HG03565 (cell line): ENCODE results near the gene PRIM2.
"Not testable (repeated sequence)": the region's sequence is repeated elsewhere in the genome, so short reads cannot be mapped to it uniquely, and the experiment has no call there.

Source experiments
- ATAC-seq: cut with Tn5 transposase; IDR thresholded peaks from one replicate; pipeline ENCODE4 v1.9.1; 2021; ENCODE audit warnings: mild to moderate bottlenecking, moderate library complexity; ENCODE audit not compliant: unreplicated experiment

Gene PRIM2

DNA sequence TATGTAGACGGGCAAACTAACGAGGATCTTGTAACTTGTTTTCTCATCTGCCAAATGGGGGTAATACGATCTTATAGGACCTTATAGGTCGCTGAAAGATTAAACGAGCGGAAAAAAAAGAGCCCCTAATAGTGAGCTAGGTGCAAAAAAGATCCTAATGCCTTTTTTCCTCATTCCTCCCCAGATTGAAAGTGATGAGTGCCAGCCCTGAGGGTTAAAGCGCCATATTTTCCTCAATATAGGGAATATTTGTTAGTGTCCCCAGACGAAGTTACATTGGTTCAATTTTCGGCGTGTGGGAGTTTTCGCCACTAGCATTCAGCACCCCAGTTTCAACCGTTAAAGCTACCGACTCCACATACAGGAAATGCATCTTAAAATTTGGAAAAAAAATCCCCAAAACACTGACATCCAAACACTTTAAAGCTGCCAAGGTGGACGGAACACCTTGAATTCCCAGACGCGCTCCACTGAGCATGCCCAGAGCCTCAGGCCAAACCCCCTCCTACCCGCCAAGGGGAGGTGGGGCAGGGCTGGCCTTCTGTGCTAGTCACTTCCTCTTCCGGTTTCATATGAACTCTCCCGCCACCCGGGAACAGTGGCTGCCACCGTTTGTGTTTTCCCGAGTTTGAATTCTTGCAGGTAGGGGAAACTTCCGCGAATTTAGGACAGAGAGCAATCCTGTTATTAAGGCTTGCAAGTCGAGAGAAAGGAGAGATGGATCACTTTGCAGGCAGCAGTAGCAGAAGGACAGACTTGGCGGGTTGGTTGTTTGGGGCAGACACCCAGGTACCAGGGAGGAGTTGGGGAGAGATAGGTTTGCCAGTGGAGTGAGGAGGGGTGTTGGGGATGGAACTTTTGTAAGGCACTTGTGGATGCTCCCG lies at the start of gene PRIM2:
PRIM2 (plus strand) TSS at position 571 of the 884 bp plus-strand sequence. CDS start 816 bp downstream, outside the sequence.
- ATAC-seq: peak; percentile 73

GRCh38 chr6:57268294-57268640 lies 49.2 kb upstream of the PRIM2 start:
- no peak for ATAC-seq

DNA sequence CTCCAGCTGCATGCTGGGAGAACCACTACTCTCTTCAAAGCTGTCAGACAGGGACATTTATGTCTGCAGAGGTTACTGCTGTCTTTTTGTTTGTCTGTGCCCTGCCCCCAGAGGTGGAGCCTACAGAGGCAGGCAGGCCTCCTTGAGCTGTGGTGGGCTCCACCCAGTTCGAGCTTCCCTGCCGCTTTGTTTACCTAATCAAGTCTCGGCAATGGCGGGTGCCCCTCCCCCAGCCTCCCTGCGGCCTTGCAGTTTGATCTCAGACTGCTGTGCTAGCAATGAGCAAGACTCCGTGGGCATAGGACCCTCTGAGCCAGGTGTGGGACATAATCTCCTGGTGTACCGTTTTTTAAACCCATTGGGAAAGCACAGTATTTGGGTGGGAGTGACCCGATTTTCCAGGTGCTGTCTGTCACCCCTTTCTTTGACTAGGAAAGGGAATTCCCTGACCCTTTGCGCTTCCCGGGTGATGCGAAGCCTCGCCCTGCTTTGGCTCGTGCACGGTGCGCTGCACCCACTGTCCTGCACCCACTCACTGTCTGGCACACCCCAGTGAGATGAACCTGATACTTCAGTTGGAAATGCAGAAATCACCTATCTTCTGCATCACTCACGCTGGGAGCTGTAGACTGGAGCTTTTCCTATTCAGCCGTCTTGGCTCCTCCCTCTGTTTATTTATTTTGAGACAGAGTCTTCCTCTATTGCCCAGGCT lies 43.2 kb upstream of the PRIM2 start:
- not testable (repeated sequence) for ATAC-seq

- no peak for ATAC-seq
These were observed 42.0 kb upstream of the PRIM2 start for GRCh38 chr6:57275384-57275783.

DNA sequence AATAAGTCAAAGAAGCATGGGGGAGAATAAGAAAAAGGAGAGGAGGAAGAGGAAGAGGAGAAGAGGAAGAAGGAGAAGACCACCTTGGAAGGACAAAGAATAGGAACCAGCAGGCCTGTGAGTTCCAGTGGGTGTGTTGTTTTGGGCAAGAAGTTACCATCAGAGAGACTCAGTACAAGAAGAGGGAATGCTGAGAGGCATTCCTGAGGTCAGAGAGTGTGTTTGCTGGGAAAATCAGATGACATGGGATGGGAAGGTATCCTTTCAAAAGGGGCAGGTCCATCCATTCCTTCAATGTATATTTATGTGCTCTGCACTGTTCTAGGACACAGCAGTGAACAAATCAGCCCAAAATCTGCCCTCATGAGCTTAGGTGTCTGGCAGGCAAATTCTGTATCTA lies 40.5 kb upstream of the PRIM2 start:
- no peak for ATAC-seq

DNA sequence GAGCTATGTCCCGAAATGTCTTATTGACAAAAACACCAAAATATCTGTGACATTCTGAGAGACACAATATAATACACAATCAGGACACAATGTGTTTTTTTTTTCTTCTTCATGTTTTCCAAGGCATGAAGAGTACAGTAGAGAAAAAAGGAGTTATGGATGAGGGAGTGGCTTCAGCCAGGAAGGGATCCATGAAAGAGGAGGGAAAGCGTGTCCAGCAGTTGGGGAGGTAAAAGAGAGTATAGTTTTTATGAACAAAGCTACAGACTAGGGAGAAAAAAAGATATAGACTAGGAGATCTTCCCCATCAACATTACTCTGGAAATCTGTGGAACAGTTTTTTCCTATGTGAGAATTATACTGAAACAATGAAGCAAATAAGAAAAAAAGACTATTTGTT lies 38.9 kb upstream of the PRIM2 start:
- ATAC-seq: no peak

DNA sequence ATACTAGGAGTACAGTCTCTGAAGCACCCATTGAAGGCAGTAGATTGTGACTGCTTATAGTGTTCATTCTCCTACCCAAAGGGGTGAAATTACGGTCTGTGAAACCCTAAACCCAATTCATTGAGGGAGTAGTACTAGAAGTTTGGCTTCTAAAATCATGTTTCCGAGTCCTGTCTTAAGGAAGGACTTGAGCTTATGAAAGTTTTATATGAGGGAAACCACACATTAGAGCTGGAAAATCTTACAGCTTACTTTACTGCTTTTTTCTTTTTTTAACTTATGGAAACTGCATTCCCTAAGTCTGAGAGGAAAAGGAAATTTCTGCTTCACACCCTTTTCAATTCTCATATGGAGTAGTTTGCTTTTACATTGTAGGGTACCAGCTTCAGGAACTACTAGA lies 38.4 kb upstream of the PRIM2 start:
- no peak for ATAC-seq

GRCh38 chr6:57283106-57283505 lies 34.3 kb upstream of the PRIM2 start:
- ATAC-seq: no peak

DNA sequence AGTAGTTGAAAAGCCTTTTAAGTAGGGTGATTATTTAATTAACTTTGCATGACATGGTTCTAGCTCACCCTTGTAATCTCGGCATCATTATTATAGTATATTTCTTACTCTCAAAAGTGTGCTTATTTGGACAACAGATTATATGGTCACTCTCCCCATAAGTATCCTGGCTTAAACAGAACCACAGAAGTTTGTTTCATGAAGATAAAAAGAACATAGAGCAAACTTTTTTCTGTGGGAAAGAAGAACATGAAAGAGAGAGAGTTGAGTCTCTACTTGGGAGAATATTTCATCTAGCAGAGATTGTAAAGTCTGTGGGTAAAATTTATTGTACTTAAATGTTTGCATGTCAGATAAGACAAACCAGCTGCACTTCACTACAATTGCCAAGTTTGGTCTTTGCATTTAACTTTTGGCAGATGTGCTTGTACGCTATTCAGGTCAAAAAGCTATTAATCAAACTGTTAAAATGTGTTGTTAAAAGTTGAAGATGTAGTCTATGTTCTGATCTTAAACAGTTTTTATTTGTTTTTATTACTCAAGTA lies 33.4 kb upstream of the PRIM2 start:
- ATAC-seq: no peak

- ATAC-seq: not testable (repeated sequence)
These were observed 29.3 kb upstream of the PRIM2 start for GRCh38 chr6:57288136-57288535.

DNA sequence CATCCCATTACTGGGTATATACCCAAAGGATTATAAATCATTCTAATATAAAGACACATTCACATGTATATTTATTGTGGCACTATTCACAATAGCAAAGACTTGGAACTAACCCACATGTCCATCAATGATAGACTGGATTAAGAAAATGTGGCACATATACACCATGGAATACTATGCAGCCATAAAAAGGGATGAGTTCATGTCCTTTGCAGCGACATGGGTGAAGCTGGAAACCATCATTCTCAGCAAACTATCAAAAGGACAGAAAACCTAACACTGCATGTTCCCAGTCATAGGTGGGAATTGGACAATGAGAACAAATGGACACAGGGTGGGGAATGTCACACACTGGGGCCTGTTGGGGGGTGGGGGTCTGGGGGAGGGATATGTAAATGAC lies 24.0 kb upstream of the PRIM2 start:
- not testable (repeated sequence) for ATAC-seq

DNA sequence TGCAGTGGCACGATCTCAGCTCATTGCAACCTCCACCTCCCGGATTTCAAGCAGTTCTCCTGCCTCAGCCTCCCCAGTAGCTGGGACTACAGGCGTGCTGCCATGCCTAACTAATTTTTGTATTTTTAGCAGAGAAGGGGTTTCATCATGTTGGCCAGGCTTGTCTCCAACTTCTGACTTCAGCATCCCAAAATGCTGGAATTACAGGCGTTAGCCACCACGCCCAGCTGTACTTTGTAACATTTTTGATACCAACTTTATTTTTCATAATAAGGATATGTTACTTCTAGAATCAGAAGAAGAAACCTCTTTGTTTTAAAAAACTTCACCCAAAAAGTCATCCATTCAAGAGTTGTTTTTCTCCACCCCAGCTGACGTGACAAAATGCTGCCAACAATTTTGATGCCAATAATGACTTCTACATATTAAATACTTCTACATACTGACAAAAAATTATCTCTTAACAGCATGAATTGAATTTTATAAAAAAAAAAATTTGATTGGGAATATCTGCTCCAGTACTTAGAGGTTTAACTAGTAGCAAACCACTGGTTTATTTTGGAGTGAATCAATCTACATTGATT lies 22.5 kb upstream of the PRIM2 start:
- ATAC-seq: no peak

- ATAC-seq: no peak
These were observed 19.9 kb upstream of the PRIM2 start for GRCh38 chr6:57297505-57297904.

DNA sequence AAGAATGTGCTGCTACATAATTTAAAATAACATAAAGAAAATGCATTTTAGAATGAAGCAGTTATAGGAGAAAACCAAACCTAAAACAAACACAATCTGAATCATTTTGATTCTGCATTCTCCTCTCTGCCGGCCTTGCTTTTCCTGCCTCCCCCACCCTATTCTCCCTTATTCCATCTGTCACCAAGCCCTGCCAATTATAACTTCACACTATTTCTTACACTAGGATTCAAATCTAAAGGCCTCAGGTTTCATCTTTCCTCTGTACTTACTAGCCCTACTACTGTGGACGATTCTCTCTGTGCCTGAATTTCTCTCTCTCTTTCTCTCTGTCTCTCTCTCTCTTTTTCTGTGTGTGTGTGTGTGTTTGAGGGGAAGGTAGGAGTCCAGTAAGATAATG lies 18.7 kb upstream of the PRIM2 start:
- no peak for ATAC-seq

GRCh38 chr6:57301757-57302156 lies 15.7 kb upstream of the PRIM2 start:
- ATAC-seq: no peak

DNA sequence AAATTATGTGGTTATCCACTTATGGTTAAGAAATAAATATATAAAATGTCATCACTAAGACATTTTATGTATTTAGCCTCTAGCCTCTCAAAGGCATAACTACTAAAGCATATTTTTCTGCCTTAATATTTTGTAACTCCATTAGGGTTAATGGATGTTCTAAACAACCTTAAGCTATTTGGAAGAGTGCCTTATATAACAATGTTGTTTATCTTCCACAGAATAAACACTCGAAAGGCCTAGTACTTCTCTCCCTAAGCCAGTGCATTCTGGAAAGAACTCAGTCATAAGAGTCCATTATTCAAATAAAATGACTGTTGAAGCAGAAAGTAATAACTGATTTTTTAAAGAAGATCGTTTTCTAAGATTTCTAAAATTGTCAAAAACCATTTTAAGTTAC lies 15.0 kb upstream of the PRIM2 start:
- ATAC-seq: no peak

DNA sequence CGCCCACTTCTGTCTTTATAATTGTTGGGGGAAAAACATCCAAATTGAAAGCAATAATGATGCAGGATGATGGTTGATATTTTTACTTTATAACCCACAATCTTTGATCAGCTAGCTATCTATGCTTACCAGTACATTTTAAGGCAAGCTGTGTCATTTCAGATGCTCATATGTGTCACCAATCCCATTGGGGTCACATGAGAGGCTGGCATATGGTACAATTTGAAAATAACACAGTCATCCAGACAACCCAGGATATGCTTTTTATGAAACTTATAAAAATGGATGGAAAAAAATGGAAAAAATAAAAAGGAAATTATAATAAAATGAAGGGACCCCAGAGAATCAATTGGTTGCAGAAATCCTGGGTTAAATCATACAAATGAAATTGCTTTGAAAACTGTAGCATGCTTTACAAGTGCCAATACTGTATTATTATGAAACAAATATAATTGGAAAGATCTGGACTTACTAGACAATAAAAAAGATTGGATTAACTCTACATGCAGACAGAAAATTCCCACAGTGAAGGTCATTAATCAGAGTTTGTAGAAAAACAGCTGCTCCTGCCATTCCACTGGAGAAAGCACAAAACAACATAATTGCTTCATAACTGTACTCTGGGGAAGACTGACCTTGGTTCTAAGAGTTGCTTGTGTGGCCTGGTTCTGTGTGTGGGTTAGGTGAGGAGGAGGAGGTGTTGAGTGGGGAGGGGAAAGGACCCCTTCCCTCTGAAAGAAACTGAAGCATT lies 13.3 kb upstream of the PRIM2 start:
- no peak for ATAC-seq

DNA sequence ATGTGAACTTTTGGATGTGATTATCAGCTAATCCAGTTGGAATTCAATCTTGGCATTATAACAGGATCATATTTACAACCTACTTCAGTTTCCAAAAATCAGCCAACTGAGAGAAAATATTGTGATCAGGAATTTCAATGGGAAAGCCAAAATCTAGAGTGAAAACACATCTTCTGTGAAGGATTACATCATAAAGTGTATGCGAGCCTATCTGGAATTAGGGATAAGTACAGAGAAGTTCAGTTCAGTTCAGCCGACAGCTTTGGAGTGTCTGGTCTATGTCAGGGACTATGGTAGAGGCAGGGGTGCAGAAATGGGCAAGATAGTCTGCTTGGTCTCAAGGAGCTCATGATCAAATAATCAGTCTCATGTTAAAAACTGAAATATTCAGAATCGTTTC lies 12.3 kb upstream of the PRIM2 start:
- no peak for ATAC-seq

- ATAC-seq: no peak
These were observed 11.7 kb upstream of the PRIM2 start for GRCh38 chr6:57305761-57306160.

- no peak for ATAC-seq
These were observed 11.2 kb upstream of the PRIM2 start for GRCh38 chr6:57306273-57306672.

DNA sequence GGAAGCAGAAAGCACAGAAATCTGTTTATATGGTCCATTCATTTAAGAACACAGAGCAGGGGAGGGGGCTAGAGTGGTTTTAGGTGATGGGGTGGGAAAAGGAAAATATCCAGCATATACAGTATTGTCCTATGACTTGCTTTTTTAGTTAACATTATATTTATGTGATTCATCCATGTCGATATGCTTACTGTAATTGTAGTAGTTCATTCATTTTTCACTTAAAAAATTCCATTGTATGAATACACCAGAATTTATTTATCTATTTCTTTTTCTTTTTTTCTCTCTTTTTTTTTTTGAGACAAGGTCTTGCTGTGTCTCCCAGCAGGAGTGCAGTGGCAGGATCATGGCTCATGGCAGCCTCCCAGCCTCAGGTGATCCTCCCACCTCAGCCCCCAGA lies 9.6 kb upstream of the PRIM2 start:
- no peak for ATAC-seq
